ENCODE results near the gene PSME3. TPM values are rescaled to one million over a fixed set of nuclear protein-coding genes. Genes with fewer than 3 reads are reported as not detected.

PSME3 gene
- total and polyA plus RNA-seq, 4 experiments from 2014 or later = 65.1 to 171 (median 97.5) TPM

DNA sequence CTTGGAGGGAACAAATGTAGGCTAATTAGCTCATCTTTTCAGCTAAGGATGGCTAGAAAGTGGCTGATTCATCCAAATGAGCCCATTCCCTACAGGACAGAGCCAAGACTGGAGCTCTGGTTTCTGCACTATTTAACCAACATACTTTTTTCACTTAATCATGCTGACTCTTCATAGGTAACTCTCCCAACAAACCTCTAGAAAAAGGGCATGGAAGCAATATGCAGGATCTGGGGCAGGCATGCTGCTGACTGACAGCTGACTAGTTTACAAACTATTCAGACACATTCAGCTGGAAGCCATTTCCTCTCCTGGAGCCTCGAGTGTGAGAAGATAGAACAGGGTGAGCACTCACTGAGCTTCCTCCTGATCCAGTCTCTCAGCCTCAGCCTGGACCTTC lies 15.3 kb upstream of the PSME3 start:
- Histone ChIP-seq H3K36me3 (ENCODE audit: insufficient read depth, low read length) (peaks cover 69% of the 10 kb centered on the region), H3K4me1 (ENCODE audit: insufficient read depth, low read length) (peaks cover 4% of the 10 kb centered on the region), H3K27ac (ENCODE audit: low read depth, low read length) (no peak overlapping the region), H3K4me3 (ENCODE audit: low read length in 2 of 2) (no peak overlapping the region), H3K27me3 (ENCODE audit: insufficient read depth, low read length) (no peaks in the 10 kb centered on the region), H3K9me3 (ENCODE audit: control insufficient read depth in 1 of 2, low read length in 2 of 2) (no peaks in the 10 kb centered on the region)
- Mint-ChIP-seq H3K9me3 (no peaks in the 10 kb centered on the region), H3K4me3 (no peak overlapping the region), H3K27me3 (no peaks in the 10 kb centered on the region), H3K27ac (peak overlapping the region in 1 of 7 donors; percentile 71), H3K4me1 (peaks cover 8 to 25% (median 15%) of the 10 kb centered on the region in 4 donors), H3K36me3 (peaks cover 56 to 72% of the 10 kb centered on the region in 2 donors)
- no peak for DNase-seq
- POLR2A ChIA-PET (ENCODE audit: partially characterized antibody) = interaction anchor here (0.7 to 1.8 kb wide), 2 partner anchors 15 to 146 kb away, joined by 3 to 5 read pairs; partner anchors contain the start of gene AARSD1
- intact Hi-C loops (cut with micrococcal nuclease) = no loop called here
- CTCF ChIA-PET (ENCODE audit: partially characterized antibody) = interaction anchor here (0.6 to 1.7 kb wide), 3 partner anchors 11 to 20 kb away, joined by 3 to 5 read pairs (median 3); partner anchors contain the start of genes CNTD1 and COA3

DNA sequence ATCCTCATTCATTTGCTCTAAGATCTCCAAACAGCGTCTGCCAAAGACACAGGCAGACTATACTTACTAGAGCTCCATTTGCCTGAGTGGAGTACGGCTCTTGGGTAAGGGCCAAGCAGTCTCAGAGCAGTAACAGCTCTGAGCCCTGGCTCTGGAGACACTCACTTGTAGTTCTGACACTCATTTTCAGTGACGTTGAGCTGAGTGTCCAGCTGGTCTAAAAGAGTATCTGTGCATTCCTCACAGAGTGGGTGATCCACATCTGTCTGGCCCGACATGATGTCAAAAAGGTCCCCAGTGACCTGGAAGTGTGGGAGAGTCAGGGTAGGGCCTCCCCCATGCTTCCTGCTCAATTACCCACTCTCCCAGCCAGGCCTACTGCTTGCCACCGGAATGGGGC lies 14.8 kb upstream of the PSME3 start:
- H3K27me3 Mint-ChIP-seq = no peaks in the 10 kb centered on the region
- no peak for DNase-seq
- intact Hi-C loops (cut with micrococcal nuclease) = no loop called here
- H3K4me1 Mint-ChIP-seq = peaks cover 9 to 29% (median 17%) of the 10 kb centered on the region in 4 donors
- Histone ChIP-seq H3K9me3 (ENCODE audit: control insufficient read depth in 1 of 2, low read length in 2 of 2) (no peaks in the 10 kb centered on the region), H3K27ac (ENCODE audit: low read depth, low read length) (no peak overlapping the region), H3K4me1 (ENCODE audit: insufficient read depth, low read length) (peaks cover 9% of the 10 kb centered on the region), H3K36me3 (ENCODE audit: insufficient read depth, low read length) (peaks cover 69% of the 10 kb centered on the region), H3K4me3 (ENCODE audit: low read length in 2 of 2) (no peak overlapping the region), H3K27me3 (ENCODE audit: insufficient read depth, low read length) (no peaks in the 10 kb centered on the region)
- ChIA-PET POLR2A (ENCODE audit: partially characterized antibody) (interaction anchor here (0.7 to 1.8 kb wide), 2 partner anchors 14 to 146 kb away, joined by 3 to 5 read pairs; partner anchors contain the start of gene AARSD1), CTCF (ENCODE audit: partially characterized antibody) (interaction anchor here (0.6 to 1.7 kb wide), 2 partner anchors 11 to 15 kb away, joined by 3 to 5 read pairs; no protein-coding TSS in a partner anchor)
- peak overlapping the region in 1 of 8 donors; percentile 66 for H3K4me3 Mint-ChIP-seq
- peaks cover 56 to 72% of the 10 kb centered on the region in 2 donors for H3K36me3 Mint-ChIP-seq
- peak overlapping the region in 3 of 7 donors; percentile 32 to 71 (median 36) for H3K27ac Mint-ChIP-seq
- no peaks in the 10 kb centered on the region for H3K9me3 Mint-ChIP-seq

DNA sequence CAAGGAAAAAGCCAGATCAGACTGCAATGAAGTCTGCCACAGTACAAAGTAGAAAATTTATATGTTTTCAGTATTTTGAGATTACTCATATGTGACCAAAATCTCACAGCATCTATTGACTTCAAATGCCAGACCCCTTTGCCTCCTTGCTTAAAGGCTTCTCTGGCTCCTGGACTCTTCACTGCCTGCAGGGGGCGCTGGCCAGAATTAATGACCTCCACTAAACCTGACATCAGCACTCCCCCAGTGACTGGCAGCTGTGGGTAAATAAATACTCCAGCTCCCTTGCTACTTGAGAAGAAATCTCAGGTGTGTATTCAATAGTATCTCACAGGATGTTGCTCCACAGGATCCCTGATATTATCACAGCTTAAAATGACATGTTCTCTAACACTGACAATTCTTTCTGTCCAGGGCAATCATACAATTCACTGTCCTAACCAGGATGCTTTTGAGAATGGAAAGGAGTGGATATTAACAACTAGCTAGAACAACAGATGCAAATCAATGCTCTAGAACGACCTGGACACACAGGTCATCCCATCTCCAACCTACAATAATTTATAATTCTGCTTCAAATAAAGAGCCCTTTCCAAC lies 13.2 kb upstream of the PSME3 start:
- Histone ChIP-seq H3K27ac (ENCODE audit: low read depth, low read length) (no peak overlapping the region), H3K4me3 (ENCODE audit: low read length in 2 of 2) (no peak overlapping the region), H3K36me3 (ENCODE audit: insufficient read depth, low read length) (peaks cover 53% of the 10 kb centered on the region), H3K4me1 (ENCODE audit: insufficient read depth, low read length) (peaks cover 15% of the 10 kb centered on the region), H3K9me3 (ENCODE audit: control insufficient read depth in 1 of 2, low read length in 2 of 2) (no peaks in the 10 kb centered on the region), H3K27me3 (ENCODE audit: insufficient read depth, low read length) (no peaks in the 10 kb centered on the region)
- Mint-ChIP-seq H3K9me3 (no peaks in the 10 kb centered on the region), H3K27me3 (no peaks in the 10 kb centered on the region), H3K36me3 (peaks cover 41 to 62% of the 10 kb centered on the region in 2 donors), H3K4me1 (peaks cover 16 to 41% (median 25%) of the 10 kb centered on the region in 4 donors), H3K4me3 (peak overlapping the region in 1 of 8 donors; percentile 26), H3K27ac (peak overlapping the region; percentile 18 to 65 (median 36))
- intact Hi-C loops (cut with micrococcal nuclease) = loop anchor here (5.0 kb wide), 1 partner anchor 542 kb away; no protein-coding TSS in a partner anchor
- CTCF ChIA-PET (ENCODE audit: partially characterized antibody) = interaction anchor here (0.8 to 1.6 kb wide), 8 partner anchors 10 to 216 kb away, joined by 3 to 7 read pairs (median 4); partner anchors contain the start of genes CNTD1 and COA3
- DNase-seq = peak; percentile 46 to 66 (median 49)
- POLR2A ChIA-PET (ENCODE audit: partially characterized antibody) = interaction anchor here (0.9 kb wide), 1 partner anchor 21 kb away, joined by 3 read pairs; no protein-coding TSS in a partner anchor

DNA sequence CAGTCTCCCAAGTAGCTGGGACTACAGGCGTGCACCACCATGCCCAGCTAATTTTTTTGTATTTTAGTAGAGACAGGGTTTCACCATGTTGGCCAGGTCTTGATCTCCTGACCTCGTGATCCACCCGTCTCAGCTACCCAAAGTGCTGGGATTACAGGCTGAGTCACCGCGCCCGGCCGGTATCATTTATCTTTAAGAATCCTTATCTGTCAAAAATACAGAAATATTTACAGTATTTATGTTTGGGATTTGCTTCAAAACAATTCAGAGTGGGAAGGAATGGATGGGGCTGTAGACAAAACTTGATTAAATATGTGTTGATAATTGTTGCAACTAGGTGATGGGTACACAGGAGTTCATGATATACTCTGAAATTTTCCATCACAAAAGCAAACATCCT lies 12.0 kb upstream of the PSME3 start:
- Mint-ChIP-seq H3K36me3 (peaks cover 32 to 51% of the 10 kb centered on the region in 2 donors), H3K4me1 (peaks cover 15 to 41% (median 24%) of the 10 kb centered on the region in 4 donors), H3K4me3 (peak overlapping the region in 2 of 8 donors; percentile 30 to 55), H3K27ac (peak overlapping the region in 2 of 7 donors; percentile 7 to 35), H3K27me3 (no peaks in the 10 kb centered on the region), H3K9me3 (no peaks in the 10 kb centered on the region)
- ChIA-PET POLR2A (ENCODE audit: partially characterized antibody) (interaction anchor here (0.9 to 4.6 kb wide), 2 partner anchors 12 to 22 kb away, joined by 3 to 61 read pairs; partner anchors contain the start of gene PSME3), CTCF (ENCODE audit: partially characterized antibody) (interaction anchor here (1.3 kb wide), 1 partner anchor 217 kb away, joined by 3 read pairs; no protein-coding TSS in a partner anchor)
- intact Hi-C loops (cut with micrococcal nuclease) = loop anchor here (5.0 kb wide), 1 partner anchor 541 kb away; no protein-coding TSS in a partner anchor
- Histone ChIP-seq H3K4me3 (ENCODE audit: low read length in 2 of 2) (no peak overlapping the region), H3K9me3 (ENCODE audit: control insufficient read depth in 1 of 2, low read length in 2 of 2) (no peaks in the 10 kb centered on the region), H3K27ac (ENCODE audit: low read depth, low read length) (no peak overlapping the region), H3K4me1 (ENCODE audit: insufficient read depth, low read length) (peaks cover 15% of the 10 kb centered on the region), H3K36me3 (ENCODE audit: insufficient read depth, low read length) (peaks cover 42% of the 10 kb centered on the region), H3K27me3 (ENCODE audit: insufficient read depth, low read length) (no peaks in the 10 kb centered on the region)
- DNase-seq = no peak

DNA sequence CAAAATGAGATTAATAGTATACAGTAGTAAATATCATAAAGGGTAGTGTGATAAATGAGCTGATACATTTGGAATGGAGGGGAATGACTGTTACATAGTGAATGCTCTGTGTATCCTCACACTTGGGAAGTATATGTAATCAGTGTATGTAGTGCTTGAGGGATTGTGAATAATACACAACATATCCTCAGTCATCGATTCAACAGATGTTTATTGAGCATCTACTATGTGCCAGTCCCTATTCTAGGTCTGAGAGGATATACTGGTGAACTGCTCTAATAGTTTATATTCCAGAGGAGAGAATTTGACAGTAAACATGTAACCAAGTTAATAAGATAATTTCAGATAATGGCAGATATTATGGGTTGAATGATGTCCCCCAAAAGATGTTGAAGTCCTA lies 5.7 kb upstream of the PSME3 start:
- Histone ChIP-seq H3K27me3 (ENCODE audit: insufficient read depth, low read length) (no peaks in the 10 kb centered on the region), H3K36me3 (ENCODE audit: insufficient read depth, low read length) (no peaks in the 10 kb centered on the region), H3K27ac (ENCODE audit: low read depth, low read length) (no peak overlapping the region), H3K9me3 (ENCODE audit: control insufficient read depth in 1 of 2, low read length in 2 of 2) (no peaks in the 10 kb centered on the region), H3K4me3 (ENCODE audit: low read length in 2 of 2) (no peak overlapping the region), H3K4me1 (ENCODE audit: insufficient read depth, low read length) (peaks cover 18% of the 10 kb centered on the region)
- peaks cover 12 to 25% (median 17%) of the 10 kb centered on the region in 4 donors for H3K4me1 Mint-ChIP-seq
- H3K36me3 Mint-ChIP-seq = peaks cover 0 to 6% of the 10 kb centered on the region in 2 donors
- DNase-seq = no peak
- POLR2A ChIA-PET (ENCODE audit: partially characterized antibody) = no interaction called here
- CTCF ChIA-PET (ENCODE audit: partially characterized antibody) = no interaction called here
- H3K27me3 Mint-ChIP-seq = peaks cover 0 to 2% of the 10 kb centered on the region in 2 donors
- no peak overlapping the region for H3K4me3 Mint-ChIP-seq
- intact Hi-C loops (cut with micrococcal nuclease) = no loop called here
- peaks cover 0 to 2% (median 0%) of the 10 kb centered on the region in 8 donors for H3K9me3 Mint-ChIP-seq
- H3K27ac Mint-ChIP-seq = no peak overlapping the region

DNA sequence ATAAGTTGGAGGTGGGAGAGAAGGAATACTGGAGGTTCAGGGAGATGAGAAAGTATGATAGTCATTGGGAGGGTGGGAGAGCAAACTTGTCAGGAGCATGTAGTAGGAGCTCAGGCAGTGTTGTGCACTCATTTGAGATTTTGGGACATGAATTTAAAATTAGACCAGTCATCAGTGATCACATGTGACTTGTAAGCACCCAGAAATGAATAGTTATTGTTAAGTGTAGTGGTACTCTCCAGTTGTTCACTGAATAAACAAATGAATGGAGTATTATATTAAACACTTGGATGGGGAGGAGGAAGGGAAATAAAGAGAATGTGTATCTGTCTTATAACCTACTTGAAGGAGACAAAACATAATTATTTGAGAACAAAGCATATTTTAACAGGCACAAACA lies 2.2 kb upstream of the PSME3 start:
- Mint-ChIP-seq H3K27me3 (peaks cover 0 to 2% of the 10 kb centered on the region in 2 donors), H3K4me3 (peak overlapping the region in 3 of 8 donors; percentile 11 to 47 (median 43)), H3K9me3 (peaks cover 0 to 3% (median 0%) of the 10 kb centered on the region in 8 donors), H3K4me1 (peaks cover 16 to 28% (median 23%) of the 10 kb centered on the region in 4 donors), H3K36me3 (peaks cover 2 to 18% of the 10 kb centered on the region in 2 donors), H3K27ac (peak overlapping the region in 4 of 7 donors; percentile 1 to 68 (median 49))
- peaks cover under 1% of the 10 kb centered on the region for H3K36me3 ChIP-seq (ENCODE audit: insufficient read depth, low read length)
- POLR2A ChIA-PET (ENCODE audit: partially characterized antibody) = no interaction called here
- H3K4me1 ChIP-seq (ENCODE audit: insufficient read depth, low read length) = peaks cover 17% of the 10 kb centered on the region
- intact Hi-C loops (cut with micrococcal nuclease) = loop anchor here (10.0 kb wide), 1 partner anchor 654 kb away; the partner anchor contains the start of gene DHX8
- no peaks in the 10 kb centered on the region for H3K27me3 ChIP-seq (ENCODE audit: insufficient read depth, low read length)
- CTCF ChIA-PET (ENCODE audit: partially characterized antibody) = interaction anchor here (1.1 kb wide), 1 partner anchor 11 kb away, joined by 5 read pairs; no protein-coding TSS in a partner anchor
- DNase-seq = no peak
- H3K9me3 ChIP-seq (ENCODE audit: control insufficient read depth in 1 of 2, low read length in 2 of 2) = no peaks in the 10 kb centered on the region
- H3K4me3 ChIP-seq (ENCODE audit: low read length in 2 of 2) = no peak overlapping the region
- H3K27ac ChIP-seq (ENCODE audit: low read depth, low read length) = no peak overlapping the region

Data from CD4-positive, alpha-beta memory T cell (primary cell).